ENCODE measurements around the gene DAD1.

DAD1 gene

GRCh38 chr14:22551605-22551997 lies 37.4 kb downstream of the DAD1 start:
- Histone ChIP-seq H3K23ac (ENCODE audit: low read depth, low read length, poor library complexity) (no peak overlapping the region), H3K36me3 (replicated peaks in 1 of 2; ENCODE audit: control insufficient read depth in 2 of 2, insufficient read depth in 2 of 2, low read length in 2 of 2) (no peaks in the 10 kb centered on the region), H2BK15ac (ENCODE audit: low read length) (no peak overlapping the region), H2BK12ac (ENCODE audit: low read length) (no peak overlapping the region), H4K91ac (ENCODE audit: low read depth, low read length, poor library complexity) (no peak overlapping the region), H2AFZ (ENCODE audit: low read length) (no peak overlapping the region), H2BK120ac (ENCODE audit: low read depth, low read length) (no peak overlapping the region), H3K18ac (ENCODE audit: low read length) (no peak overlapping the region), H3K14ac (ENCODE audit: low read length) (no peak overlapping the region), H3K4me1 (ENCODE audit: control insufficient read depth in 2 of 2, insufficient read depth in 1 of 2, low read depth in 1 of 2, low read length in 2 of 2) (peaks cover 6 to 11% of the 10 kb centered on the region in 2 donors), H3K4me2 (ENCODE audit: insufficient read depth, low read length, poor library complexity, severe bottlenecking) (no peak overlapping the region), H2AK5ac (ENCODE audit: low read depth, low read length) (no peak overlapping the region), H3K9me3 (replicated peaks in 1 of 2; ENCODE audit: control insufficient read depth in 2 of 2, insufficient read depth in 1 of 2, low read depth in 1 of 2, low read length in 2 of 2) (no peaks in the 10 kb centered on the region), H2BK5ac (ENCODE audit: low read length) (no peak overlapping the region), H3K27me3 (ENCODE audit: control insufficient read depth in 3 of 3, insufficient read depth in 3 of 3, low read depth in 1 of 3, low read length in 3 of 3) (no peaks in the 10 kb centered on the region), H4K8ac (ENCODE audit: low read depth, low read length) (no peak overlapping the region), H3K4me3 (ENCODE audit: low read length in 2 of 2) (no peak overlapping the region), H3K79me1 (ENCODE audit: low read depth, low read length) (peaks cover 2% of the 10 kb centered on the region), H3K27ac (replicated peaks; ENCODE audit: low read length) (no peak overlapping the region), H3K9ac (ENCODE audit: low read depth, low read length, poor library complexity) (no peak overlapping the region), H3K4ac (ENCODE audit: low read length) (no peak overlapping the region)
- no CpG with 5 or more reads among the region's 5 CpGs for WGBS, 2 donors (ENCODE audit: extremely low coverage in 2 of 2, insufficient read length in 2 of 2, insufficient replicate concordance in 1 of 2)
- DNase-seq (ENCODE audit: low spot score): no peak

DNA sequence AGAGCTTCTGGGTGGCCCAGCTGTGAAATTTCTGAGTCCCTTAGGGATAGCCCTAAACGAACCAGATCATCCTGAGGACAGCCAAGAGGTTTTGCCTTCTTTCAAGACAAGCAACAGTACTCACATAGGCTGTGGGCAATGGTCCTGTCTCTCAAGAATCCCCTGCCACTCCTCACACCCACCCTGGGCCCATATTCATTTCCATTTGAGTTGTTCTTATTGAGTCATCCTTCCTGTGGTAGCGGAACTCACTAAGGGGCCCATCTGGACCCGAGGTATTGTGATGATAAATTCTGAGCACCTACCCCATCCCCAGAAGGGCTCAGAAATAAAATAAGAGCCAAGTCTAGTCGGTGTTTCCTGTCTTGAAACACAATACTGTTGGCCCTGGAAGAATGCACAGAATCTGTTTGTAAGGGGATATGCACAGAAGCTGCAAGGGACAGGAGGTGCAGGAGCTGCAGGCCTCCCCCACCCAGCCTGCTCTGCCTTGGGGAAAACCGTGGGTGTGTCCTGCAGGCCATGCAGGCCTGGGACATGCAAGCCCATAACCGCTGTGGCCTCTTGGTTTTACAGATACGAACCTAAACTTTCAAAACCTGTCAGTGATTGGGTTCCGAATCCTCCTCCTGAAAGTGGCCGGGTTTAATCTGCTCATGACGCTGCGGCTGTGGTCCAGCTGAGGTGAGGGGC lies 38.9 kb downstream of the DAD1 start:
- H2AFZ ChIP-seq (ENCODE audit: low read length): peak overlapping the region; percentile 82
- H4K8ac ChIP-seq (ENCODE audit: low read depth, low read length): no peak overlapping the region
- H3K18ac ChIP-seq (ENCODE audit: low read length): no peak overlapping the region
- H3K36me3 ChIP-seq (replicated peaks in 1 of 2; ENCODE audit: control insufficient read depth in 2 of 2, insufficient read depth in 2 of 2, low read length in 2 of 2): no peaks in the 10 kb centered on the region
- H3K9ac ChIP-seq (ENCODE audit: low read depth, low read length, poor library complexity): no peak overlapping the region
- H3K4me2 ChIP-seq (ENCODE audit: insufficient read depth, low read length, poor library complexity, severe bottlenecking): no peak overlapping the region
- H3K4me3 ChIP-seq (ENCODE audit: low read length in 2 of 2): no peak overlapping the region
- H2BK12ac ChIP-seq (ENCODE audit: low read length): peak overlapping the region; percentile 68
- peak overlapping the region; percentile 11 for H3K14ac ChIP-seq (ENCODE audit: low read length)
- H3K27ac ChIP-seq (replicated peaks; ENCODE audit: low read length): no peak overlapping the region
- WGBS, 2 donors (ENCODE audit: extremely low coverage in 2 of 2, insufficient read length in 2 of 2, insufficient replicate concordance in 1 of 2): no CpG with 5 or more reads among the region's 11 CpGs
- no peak overlapping the region for H2BK5ac ChIP-seq (ENCODE audit: low read length)
- H3K9me3 ChIP-seq (replicated peaks in 1 of 2; ENCODE audit: control insufficient read depth in 2 of 2, insufficient read depth in 1 of 2, low read depth in 1 of 2, low read length in 2 of 2): no peaks in the 10 kb centered on the region
- H3K4me1 ChIP-seq (ENCODE audit: control insufficient read depth in 2 of 2, insufficient read depth in 1 of 2, low read depth in 1 of 2, low read length in 2 of 2): peaks cover 12 to 15% of the 10 kb centered on the region in 2 donors
- no peaks in the 10 kb centered on the region for H3K27me3 ChIP-seq (ENCODE audit: control insufficient read depth in 3 of 3, insufficient read depth in 3 of 3, low read depth in 1 of 3, low read length in 3 of 3)
- no peaks in the 10 kb centered on the region for H3K79me1 ChIP-seq (ENCODE audit: low read depth, low read length)
- H2BK120ac ChIP-seq (ENCODE audit: low read depth, low read length): no peak overlapping the region
- H2AK5ac ChIP-seq (ENCODE audit: low read depth, low read length): no peak overlapping the region
- no peak overlapping the region for H4K91ac ChIP-seq (ENCODE audit: low read depth, low read length, poor library complexity)
- H3K23ac ChIP-seq (ENCODE audit: low read depth, low read length, poor library complexity): no peak overlapping the region
- DNase-seq (ENCODE audit: low spot score): no peak
- H2BK15ac ChIP-seq (ENCODE audit: low read length): no peak overlapping the region
- H3K4ac ChIP-seq (ENCODE audit: low read length): no peak overlapping the region

DNA sequence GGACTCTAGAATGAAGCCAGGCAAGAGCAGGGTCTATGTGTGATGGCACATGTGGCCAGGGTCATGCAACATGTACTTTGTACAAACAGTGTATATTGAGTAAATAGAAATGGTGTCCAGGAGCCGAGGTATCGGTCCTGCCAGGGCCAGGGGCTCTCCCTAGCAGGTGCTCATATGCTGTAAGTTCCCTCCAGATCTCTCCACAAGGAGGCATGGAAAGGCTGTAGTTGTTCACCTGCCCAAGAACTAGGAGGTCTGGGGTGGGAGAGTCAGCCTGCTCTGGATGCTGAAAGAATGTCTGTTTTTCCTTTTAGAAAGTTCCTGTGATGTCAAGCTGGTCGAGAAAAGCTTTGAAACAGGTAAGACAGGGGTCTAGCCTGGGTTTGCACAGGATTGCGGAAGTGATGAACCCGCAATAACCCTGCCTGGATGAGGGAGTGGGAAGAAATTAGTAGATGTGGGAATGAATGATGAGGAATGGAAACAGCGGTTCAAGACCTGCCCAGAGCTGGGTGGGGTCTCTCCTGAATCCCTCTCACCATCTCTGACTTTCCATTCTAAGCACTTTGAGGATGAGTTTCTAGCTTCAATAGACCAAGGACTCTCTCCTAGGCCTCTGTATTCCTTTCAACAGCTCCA lies 39.6 kb downstream of the DAD1 start:
- Histone ChIP-seq H3K23ac (ENCODE audit: low read depth, low read length, poor library complexity) (no peak overlapping the region), H3K4me1 (ENCODE audit: control insufficient read depth in 2 of 2, insufficient read depth in 1 of 2, low read depth in 1 of 2, low read length in 2 of 2) (peaks cover 12 to 15% of the 10 kb centered on the region in 2 donors), H3K4me2 (ENCODE audit: insufficient read depth, low read length, poor library complexity, severe bottlenecking) (no peak overlapping the region), H3K27ac (replicated peaks; ENCODE audit: low read length) (no peak overlapping the region), H3K4ac (ENCODE audit: low read length) (no peak overlapping the region), H2AK5ac (ENCODE audit: low read depth, low read length) (no peak overlapping the region), H3K27me3 (ENCODE audit: control insufficient read depth in 3 of 3, insufficient read depth in 3 of 3, low read depth in 1 of 3, low read length in 3 of 3) (no peaks in the 10 kb centered on the region), H3K18ac (ENCODE audit: low read length) (no peak overlapping the region), H2BK12ac (ENCODE audit: low read length) (no peak overlapping the region), H3K36me3 (replicated peaks in 1 of 2; ENCODE audit: control insufficient read depth in 2 of 2, insufficient read depth in 2 of 2, low read length in 2 of 2) (no peaks in the 10 kb centered on the region), H3K4me3 (ENCODE audit: low read length in 2 of 2) (no peak overlapping the region), H4K91ac (ENCODE audit: low read depth, low read length, poor library complexity) (no peak overlapping the region), H2AFZ (ENCODE audit: low read length) (peak overlapping the region; percentile 82), H3K9ac (ENCODE audit: low read depth, low read length, poor library complexity) (no peak overlapping the region), H4K8ac (ENCODE audit: low read depth, low read length) (no peak overlapping the region), H3K9me3 (replicated peaks in 1 of 2; ENCODE audit: control insufficient read depth in 2 of 2, insufficient read depth in 1 of 2, low read depth in 1 of 2, low read length in 2 of 2) (no peaks in the 10 kb centered on the region), H3K79me1 (ENCODE audit: low read depth, low read length) (no peaks in the 10 kb centered on the region), H2BK120ac (ENCODE audit: low read depth, low read length) (no peak overlapping the region), H2BK15ac (ENCODE audit: low read length) (no peak overlapping the region), H2BK5ac (ENCODE audit: low read length) (no peak overlapping the region), H3K14ac (ENCODE audit: low read length) (no peak overlapping the region)
- no CpG with 5 or more reads among the region's 6 CpGs for WGBS, 2 donors (ENCODE audit: extremely low coverage in 2 of 2, insufficient read length in 2 of 2, insufficient replicate concordance in 1 of 2)
- DNase-seq (ENCODE audit: low spot score): no peak

GRCh38 chr14:22547948-22548750 lies 40.9 kb downstream of the DAD1 start:
- H3K9me3 ChIP-seq (replicated peaks in 1 of 2; ENCODE audit: control insufficient read depth in 2 of 2, insufficient read depth in 1 of 2, low read depth in 1 of 2, low read length in 2 of 2): no peaks in the 10 kb centered on the region
- no peaks in the 10 kb centered on the region for H3K79me1 ChIP-seq (ENCODE audit: low read depth, low read length)
- no peak overlapping the region for H2AK5ac ChIP-seq (ENCODE audit: low read depth, low read length)
- H3K27me3 ChIP-seq (ENCODE audit: control insufficient read depth in 3 of 3, insufficient read depth in 3 of 3, low read depth in 1 of 3, low read length in 3 of 3): no peaks in the 10 kb centered on the region
- H3K27ac ChIP-seq (replicated peaks; ENCODE audit: low read length): no peak overlapping the region
- no peak overlapping the region for H3K9ac ChIP-seq (ENCODE audit: low read depth, low read length, poor library complexity)
- no peak overlapping the region for H3K18ac ChIP-seq (ENCODE audit: low read length)
- H2AFZ ChIP-seq (ENCODE audit: low read length): no peak overlapping the region
- H3K36me3 ChIP-seq (replicated peaks in 1 of 2; ENCODE audit: control insufficient read depth in 2 of 2, insufficient read depth in 2 of 2, low read length in 2 of 2): no peaks in the 10 kb centered on the region
- H4K8ac ChIP-seq (ENCODE audit: low read depth, low read length): no peak overlapping the region
- H2BK120ac ChIP-seq (ENCODE audit: low read depth, low read length): no peak overlapping the region
- WGBS, 2 donors (ENCODE audit: extremely low coverage in 2 of 2, insufficient read length in 2 of 2, insufficient replicate concordance in 1 of 2): no CpG with 5 or more reads among the region's 8 CpGs
- peaks cover 12 to 15% of the 10 kb centered on the region in 2 donors for H3K4me1 ChIP-seq (ENCODE audit: control insufficient read depth in 2 of 2, insufficient read depth in 1 of 2, low read depth in 1 of 2, low read length in 2 of 2)
- H2BK5ac ChIP-seq (ENCODE audit: low read length): no peak overlapping the region
- peak overlapping the region; percentile 7 for H4K91ac ChIP-seq (ENCODE audit: low read depth, low read length, poor library complexity)
- DNase-seq (ENCODE audit: low spot score): no peak
- H3K4me3 ChIP-seq (ENCODE audit: low read length in 2 of 2): no peak overlapping the region
- H2BK12ac ChIP-seq (ENCODE audit: low read length): no peak overlapping the region
- H2BK15ac ChIP-seq (ENCODE audit: low read length): no peak overlapping the region
- no peak overlapping the region for H3K4ac ChIP-seq (ENCODE audit: low read length)
- H3K4me2 ChIP-seq (ENCODE audit: insufficient read depth, low read length, poor library complexity, severe bottlenecking): no peak overlapping the region
- no peak overlapping the region for H3K14ac ChIP-seq (ENCODE audit: low read length)
- H3K23ac ChIP-seq (ENCODE audit: low read depth, low read length, poor library complexity): no peak overlapping the region
